GM12878 (cell line): ENCODE data around the gene CACNA1A.

Experiments used
- CTCF ChIP-seq, 3 experiments: IDR thresholded peaks in 2 of 3; conservative IDR thresholded peaks in 1 of 3; 2 replicates each; pipeline ENCODE4 v1.5.1; 2011; ENCODE audit warnings: low read depth in 3 of 3, low read length in 3 of 3, mild to moderate bottlenecking in 3 of 3, control low read depth in 2 of 3, moderate library complexity in 2 of 3, inconsistent platforms in 1 of 3, mixed read lengths in 1 of 3; ENCODE audit not compliant: control insufficient read depth in 2 of 3, insufficient read depth in 1 of 3; ENCODE audit errors: extremely low read depth in 1 of 3
- ELK1 ChIP-seq: IDR thresholded peaks from 2 replicates; pipeline ENCODE4 v1.6.1; 2012; ENCODE audit warnings: low read depth, low read length, improper control_type of control experiment
- EP300 ChIP-seq, 2 experiments: fragments of 150-350 bp in 1 of 2; IDR thresholded peaks; 2 replicates each; pipeline ENCODE4 v1.6.1; 2011 to 2012; ENCODE audit warnings: low read depth in 2 of 2, low read length in 2 of 2, borderline replicate concordance in 1 of 2, improper control_type of control experiment in 1 of 2, inconsistent platforms in 1 of 2; ENCODE audit not compliant: control insufficient read depth in 1 of 2
- ESRRA ChIP-seq: IDR thresholded peaks from 2 replicates; pipeline ENCODE4 v1.6.1; 2012; ENCODE audit warnings: mild to moderate bottlenecking, low read length, improper control_type of control experiment
- EZH2 ChIP-seq: IDR thresholded peaks from 2 replicates; pipeline ENCODE4 v1.6.1; 2012; ENCODE audit warnings: low read depth, mild to moderate bottlenecking, control low read depth, inconsistent platforms, low read length, borderline replicate concordance; ENCODE audit not compliant: control insufficient read depth
- POLR2A ChIP-seq: IDR thresholded peaks from 2 replicates; pipeline ENCODE4 v1.6.1; 2011; ENCODE audit warnings: low read depth, mild to moderate bottlenecking, low read length
- RAD21 ChIP-seq: IDR thresholded peaks from 2 replicates; pipeline ENCODE4 v1.6.1; 2011; ENCODE audit warnings: mild to moderate bottlenecking, low read depth, low read length, moderate library complexity; ENCODE audit not compliant: insufficient read depth
- SIN3A ChIP-seq: IDR thresholded peaks from 2 replicates; pipeline ENCODE4 v1.6.1; 2012; ENCODE audit warnings: low read depth, low read length, improper control_type of control experiment
- SMC3 ChIP-seq: IDR thresholded peaks from 2 replicates; pipeline ENCODE4 v1.6.1; 2011; ENCODE audit warnings: low read length, improper control_type of control experiment, borderline replicate concordance
- USF2 ChIP-seq: IDR thresholded peaks from 2 replicates; pipeline ENCODE4 v1.6.1; 2011; ENCODE audit warnings: low read depth, low read length, improper control_type of control experiment, borderline replicate concordance

GRCh38 chr19:13165162-13165997 lies 340.9 kb downstream of the CACNA1A start:
- TF ChIP-seq CTCF (IDR thresholded peaks at IDR 0.05 in 2 of 3, conservative IDR thresholded peaks at IDR 0.05 in 1 of 3; ENCODE audit: control insufficient read depth in 2 of 3, extremely low read depth in 1 of 3, insufficient read depth in 1 of 3, low read depth in 3 of 3, low read length in 3 of 3): no peak
- TF ChIP-seq USF2: no peak
- no peak for TF ChIP-seq ESRRA
- no peak for TF ChIP-seq POLR2A
- no peak for TF ChIP-seq EZH2
- TF ChIP-seq SMC3: no peak
- no peak for TF ChIP-seq RAD21
- no peak for TF ChIP-seq EP300 (IDR thresholded peaks at IDR 0.05; ENCODE audit: borderline replicate concordance in 1 of 2, control insufficient read depth in 1 of 2, low read depth in 2 of 2, low read length in 2 of 2)
- no peak for TF ChIP-seq ELK1
- TF ChIP-seq SIN3A: no peak
